Chondrocyte (in vitro differentiated cells): Measurements from ENCODE around the gene BTG2. TPM values are rescaled to one million over a fixed set of nuclear protein-coding genes. Genes with fewer than 3 reads are reported as not detected.
"Not testable (repeated sequence)": the region's sequence is repeated elsewhere in the genome, so short reads cannot be mapped to it uniquely, and the experiment has no call there.

Source experiments
- DNase-seq: peaks from one replicate; pipeline ENCODE4 v3.0.0; 2021; ENCODE audit warnings: mixed read lengths, low spot score
- H3K27ac Mint-ChIP-seq: one replicate; pipeline ENCODE4 v1.8.0; 2021; ENCODE audit warnings: mild to moderate bottlenecking, moderate library complexity, mixed read lengths; ENCODE audit not compliant: unreplicated experiment
- H3K27me3 Mint-ChIP-seq: 2 replicates; pipeline ENCODE4 v1.8.0; 2021; ENCODE audit warnings: low read depth, mixed read lengths
- H3K36me3 Mint-ChIP-seq: 2 replicates; pipeline ENCODE4 v1.8.0; 2021; ENCODE audit warnings: low read depth, mixed read lengths
- H3K4me1 Mint-ChIP-seq: 2 replicates; pipeline ENCODE4 v1.8.0; 2021; ENCODE audit warnings: low read depth, mild to moderate bottlenecking, mixed read lengths
- H3K4me3 Mint-ChIP-seq: one replicate; pipeline ENCODE4 v1.8.0; 2021; ENCODE audit warnings: mild to moderate bottlenecking, moderate library complexity, mixed read lengths; ENCODE audit not compliant: unreplicated experiment
- H3K9me3 Mint-ChIP-seq: 2 replicates; pipeline ENCODE4 v1.8.0; 2021; ENCODE audit warnings: low read depth, mixed read lengths
- CTCF ChIP-seq: fragments of 200-600 bp; sonication (generic); IDR thresholded peaks from 2 replicates; pipeline ENCODE4 v1.5.0; 2021; ENCODE audit warnings: antibody characterized with exemption, mild to moderate bottlenecking, moderate library complexity
- total RNA-seq: library from RNA; stranded (reverse); gene quantifications from 3 replicates; pipeline ENCODE4 v1.2.1, GENCODE V29; 2021

The BTG2 gene
- total RNA-seq, 1 donor from 2014 or later, result 41.3 TPM

GRCh38 chr1:203291201-203292096 is 13.9 kb upstream of the BTG2 start:
- TF ChIP-seq CTCF, result no peak
- H3K4me3 Mint-ChIP-seq, result no peak overlapping the region
- H3K27ac Mint-ChIP-seq, result peak overlapping the region; percentile 12
- H3K36me3 Mint-ChIP-seq, result no peaks in the 10 kb centered on the region
- DNase-seq, result no peak
- peaks cover 55% of the 10 kb centered on the region for H3K4me1 Mint-ChIP-seq
- no peaks in the 10 kb centered on the region for H3K27me3 Mint-ChIP-seq
- no peaks in the 10 kb centered on the region for H3K9me3 Mint-ChIP-seq

- Mint-ChIP-seq H3K9me3 (no peaks in the 10 kb centered on the region), H3K27ac (no peak overlapping the region), H3K4me3 (no peak overlapping the region)
Measured at GRCh38 chr1:203295796-203296195, 9.5 kb upstream of the BTG2 start.

GRCh38 chr1:203296460-203297073 is 8.8 kb upstream of the BTG2 start:
- peaks cover 29% of the 10 kb centered on the region for H3K4me1 Mint-ChIP-seq
- H3K9me3 Mint-ChIP-seq, result no peaks in the 10 kb centered on the region
- no peak for DNase-seq
- H3K27ac Mint-ChIP-seq, result peak overlapping the region; percentile 74
- no peaks in the 10 kb centered on the region for H3K36me3 Mint-ChIP-seq
- no peak overlapping the region for H3K4me3 Mint-ChIP-seq
- no peaks in the 10 kb centered on the region for H3K27me3 Mint-ChIP-seq
- no peak for TF ChIP-seq CTCF

More at GRCh38 chr1:203295796-203296195, 9.5 kb upstream of the BTG2 start:
- no peak for DNase-seq
- no peaks in the 10 kb centered on the region for H3K27me3 Mint-ChIP-seq
- H3K36me3 Mint-ChIP-seq, result no peaks in the 10 kb centered on the region
- no peak for TF ChIP-seq CTCF
- peaks cover 37% of the 10 kb centered on the region for H3K4me1 Mint-ChIP-seq

GRCh38 chr1:203299169-203299568 is 6.2 kb upstream of the BTG2 start:
- no peak overlapping the region for H3K4me3 Mint-ChIP-seq
- no peaks in the 10 kb centered on the region for H3K27me3 Mint-ChIP-seq
- no peaks in the 10 kb centered on the region for H3K36me3 Mint-ChIP-seq
- H3K4me1 Mint-ChIP-seq, result peaks cover 30% of the 10 kb centered on the region
- TF ChIP-seq CTCF, result no peak
- H3K27ac Mint-ChIP-seq, result no peak overlapping the region
- DNase-seq, result no peak
- H3K9me3 Mint-ChIP-seq, result no peaks in the 10 kb centered on the region

- not testable (repeated sequence) for H3K36me3 Mint-ChIP-seq, H3K9me3 Mint-ChIP-seq, DNase-seq, H3K4me3 Mint-ChIP-seq, H3K27me3 Mint-ChIP-seq, H3K27ac Mint-ChIP-seq
- H3K4me1 Mint-ChIP-seq, result peaks cover 34% of the 10 kb centered on the region
Measured at GRCh38 chr1:203299719-203300429, 5.4 kb upstream of the BTG2 start.
